WERI-Rb-1 (cell line): ENCODE measurements around the gene SRSF5.

Experiments
- DNase-seq: peaks from one replicate; pipeline ENCODE4 v3.0.0-alpha.2; 2020
- H3K27ac ChIP-seq: fragments of 250-450 bp; sonication (Bioruptor Pico); 2 replicates; pipeline ENCODE4 v1.5.1; 2020; ENCODE audit warnings: mild to moderate bottlenecking, moderate library complexity
- H3K27me3 ChIP-seq: fragments of 250-450 bp; sonication (Bioruptor Pico); 2 replicates; pipeline ENCODE4 v1.5.1; 2021; ENCODE audit warnings: mild to moderate bottlenecking, low read depth, moderate library complexity; ENCODE audit not compliant: insufficient read depth, severe bottlenecking
- H3K36me3 ChIP-seq: fragments of 250-450 bp; sonication (Bioruptor Pico); 2 replicates; pipeline ENCODE4 v1.5.1; 2020; ENCODE audit warnings: mild to moderate bottlenecking, moderate library complexity
- H3K4me3 ChIP-seq: 2 replicates; pipeline ENCODE4 v1.5.1; 2011; ENCODE audit warnings: low read depth, mild to moderate bottlenecking, control low read depth, low read length
- H3K9me3 ChIP-seq: fragments of 250-450 bp; sonication (Bioruptor Pico); 2 replicates; pipeline ENCODE4 v1.5.1; 2021; ENCODE audit warnings: mild to moderate bottlenecking, moderate library complexity; ENCODE audit not compliant: severe bottlenecking
- CTCF ChIP-seq: IDR thresholded peaks from 2 replicates; pipeline ENCODE4 v1.5.1; 2011; ENCODE audit warnings: low read depth, mild to moderate bottlenecking, control low read depth, inconsistent platforms, low read length

SRSF5 gene

GRCh38 chr14:69755296-69755695 lies 11.6 kb upstream of the SRSF5 start:
- no peaks in the 10 kb centered on the region for H3K36me3 ChIP-seq
- no peak overlapping the region for H3K4me3 ChIP-seq
- H3K27me3 ChIP-seq, result no peaks in the 10 kb centered on the region
- H3K9me3 ChIP-seq, result no peaks in the 10 kb centered on the region
- H3K27ac ChIP-seq, result no peak overlapping the region
- no peak for TF ChIP-seq CTCF
- no peak for DNase-seq

GRCh38 chr14:69755784-69756183 lies 11.2 kb upstream of the SRSF5 start:
- DNase-seq, result no peak
- H3K9me3 ChIP-seq, result no peaks in the 10 kb centered on the region
- no peaks in the 10 kb centered on the region for H3K36me3 ChIP-seq
- no peak overlapping the region for H3K27ac ChIP-seq
- H3K4me3 ChIP-seq, result no peak overlapping the region
- TF ChIP-seq CTCF, result no peak
- no peaks in the 10 kb centered on the region for H3K27me3 ChIP-seq

- H3K36me3 ChIP-seq, result no peaks in the 10 kb centered on the region
- no peak overlapping the region for H3K27ac ChIP-seq
- H3K27me3 ChIP-seq, result no peaks in the 10 kb centered on the region
- DNase-seq, result no peak
- H3K9me3 ChIP-seq, result no peaks in the 10 kb centered on the region
- no peak for TF ChIP-seq CTCF
- H3K4me3 ChIP-seq, result no peak overlapping the region
Observed at GRCh38 chr14:69756298-69756697, 10.6 kb upstream of the SRSF5 start.

- no peak overlapping the region for H3K27ac ChIP-seq
- no peaks in the 10 kb centered on the region for H3K27me3 ChIP-seq
- TF ChIP-seq CTCF, result no peak
- no peaks in the 10 kb centered on the region for H3K9me3 ChIP-seq
- DNase-seq, result no peak
- H3K4me3 ChIP-seq, result no peak overlapping the region
- no peaks in the 10 kb centered on the region for H3K36me3 ChIP-seq
Observed at GRCh38 chr14:69760810-69761209, 6.1 kb upstream of the SRSF5 start.

GRCh38 chr14:69763761-69764510 lies 3.0 kb upstream of the SRSF5 start:
- no peak for TF ChIP-seq CTCF
- DNase-seq, result no peak
- no peak overlapping the region for H3K4me3 ChIP-seq
- peaks cover 20% of the 10 kb centered on the region for H3K36me3 ChIP-seq
- no peak overlapping the region for H3K27ac ChIP-seq
- no peaks in the 10 kb centered on the region for H3K9me3 ChIP-seq
- H3K27me3 ChIP-seq, result no peaks in the 10 kb centered on the region
